ENCODE measurements around the gene CCL14. TPM values are rescaled to one million over a fixed set of nuclear protein-coding genes. Genes with fewer than 3 reads are reported as not detected.
A peak's percentile ranks its signal among the peaks of the same experiment; 100 is the strongest.

Gene CCL14
- total RNA-seq, 6 experiments from 2014 or later, result not detected

DNA sequence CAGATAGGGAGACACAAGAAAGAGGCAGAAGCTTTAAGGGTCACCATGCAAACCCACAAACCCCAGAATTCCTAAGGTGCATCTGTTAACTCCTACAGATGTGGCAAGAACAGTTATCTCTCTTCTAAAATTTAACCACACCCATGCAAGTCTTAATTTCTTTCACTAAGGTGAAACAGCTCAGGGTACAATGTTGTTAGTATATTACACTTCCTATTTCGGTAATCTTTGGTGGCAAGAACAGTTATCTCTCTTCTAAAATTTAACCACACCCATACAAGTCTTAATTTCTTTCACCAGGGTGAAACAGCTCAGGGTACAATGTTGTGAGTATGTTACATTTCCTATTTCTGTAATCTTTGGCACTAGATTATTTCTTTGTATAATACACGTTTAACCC lies 24.7 kb upstream of the CCL14 start:
- Mint-ChIP-seq H3K4me1 (ENCODE audit: low read depth) (no peaks in the 10 kb centered on the region), H3K27me3 (ENCODE audit: insufficient read depth) (peaks cover 6% of the 10 kb centered on the region), H3K36me3 (ENCODE audit: low read depth) (no peaks in the 10 kb centered on the region), H3K27ac (no peak overlapping the region), H3K9me3 (no peaks in the 10 kb centered on the region), H3K4me3 (no peak overlapping the region)
- DNase-seq, result no peak
- TF ChIP-seq, protein P1, sequence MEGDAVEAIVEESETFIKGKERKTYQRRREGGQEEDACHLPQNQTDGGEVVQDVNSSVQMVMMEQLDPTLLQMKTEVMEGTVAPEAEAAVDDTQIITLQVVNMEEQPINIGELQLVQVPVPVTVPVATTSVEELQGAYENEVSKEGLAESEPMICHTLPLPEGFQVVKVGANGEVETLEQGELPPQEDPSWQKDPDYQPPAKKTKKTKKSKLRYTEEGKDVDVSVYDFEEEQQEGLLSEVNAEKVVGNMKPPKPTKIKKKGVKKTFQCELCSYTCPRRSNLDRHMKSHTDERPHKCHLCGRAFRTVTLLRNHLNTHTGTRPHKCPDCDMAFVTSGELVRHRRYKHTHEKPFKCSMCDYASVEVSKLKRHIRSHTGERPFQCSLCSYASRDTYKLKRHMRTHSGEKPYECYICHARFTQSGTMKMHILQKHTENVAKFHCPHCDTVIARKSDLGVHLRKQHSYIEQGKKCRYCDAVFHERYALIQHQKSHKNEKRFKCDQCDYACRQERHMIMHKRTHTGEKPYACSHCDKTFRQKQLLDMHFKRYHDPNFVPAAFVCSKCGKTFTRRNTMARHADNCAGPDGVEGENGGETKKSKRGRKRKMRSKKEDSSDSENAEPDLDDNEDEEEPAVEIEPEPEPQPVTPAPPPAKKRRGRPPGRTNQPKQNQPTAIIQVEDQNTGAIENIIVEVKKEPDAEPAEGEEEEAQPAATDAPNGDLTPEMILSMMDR (IDR thresholded peaks at IDR 0.05), result no peak

DNA sequence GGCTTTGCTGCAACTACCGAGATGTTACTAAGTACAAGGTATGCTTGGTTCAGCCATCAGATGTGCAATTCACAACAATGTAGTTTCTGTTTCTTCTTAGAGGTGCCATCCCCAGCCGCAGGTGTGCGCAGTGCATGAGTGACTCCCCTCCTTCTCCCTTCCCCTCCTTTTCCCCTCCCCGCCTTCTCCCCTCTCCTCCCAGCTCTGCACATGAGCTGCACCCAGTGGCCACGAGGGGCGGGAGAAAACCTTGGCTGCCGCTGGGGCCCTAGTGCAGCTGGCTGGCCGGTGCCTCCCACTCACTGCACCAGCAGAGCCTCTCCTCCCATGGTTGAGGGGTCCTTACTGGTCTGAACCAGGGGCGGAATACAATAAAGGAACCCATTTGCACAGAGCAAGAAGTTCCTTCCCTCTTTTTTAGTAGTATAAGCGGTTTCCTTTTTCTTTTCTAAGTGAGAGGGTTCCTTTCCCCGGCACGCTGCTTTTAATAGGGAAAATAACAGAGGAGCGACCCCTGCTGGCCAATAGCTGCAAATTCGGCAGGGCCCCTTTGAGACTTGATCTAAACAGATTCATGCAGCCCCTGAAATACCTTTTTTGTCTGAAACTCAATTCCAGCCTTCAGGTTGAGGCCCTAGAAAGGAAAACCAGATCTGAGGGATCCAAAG lies 22.6 kb upstream of the CCL14 start:
- Mint-ChIP-seq H3K4me3 (no peak overlapping the region), H3K4me1 (ENCODE audit: low read depth) (no peaks in the 10 kb centered on the region), H3K36me3 (ENCODE audit: low read depth) (no peaks in the 10 kb centered on the region), H3K27ac (no peak overlapping the region), H3K9me3 (no peaks in the 10 kb centered on the region), H3K27me3 (ENCODE audit: insufficient read depth) (peaks cover 4% of the 10 kb centered on the region)
- TF ChIP-seq, protein P1 (IDR thresholded peaks at IDR 0.05), result peak; percentile 83
- no peak for DNase-seq

DNA sequence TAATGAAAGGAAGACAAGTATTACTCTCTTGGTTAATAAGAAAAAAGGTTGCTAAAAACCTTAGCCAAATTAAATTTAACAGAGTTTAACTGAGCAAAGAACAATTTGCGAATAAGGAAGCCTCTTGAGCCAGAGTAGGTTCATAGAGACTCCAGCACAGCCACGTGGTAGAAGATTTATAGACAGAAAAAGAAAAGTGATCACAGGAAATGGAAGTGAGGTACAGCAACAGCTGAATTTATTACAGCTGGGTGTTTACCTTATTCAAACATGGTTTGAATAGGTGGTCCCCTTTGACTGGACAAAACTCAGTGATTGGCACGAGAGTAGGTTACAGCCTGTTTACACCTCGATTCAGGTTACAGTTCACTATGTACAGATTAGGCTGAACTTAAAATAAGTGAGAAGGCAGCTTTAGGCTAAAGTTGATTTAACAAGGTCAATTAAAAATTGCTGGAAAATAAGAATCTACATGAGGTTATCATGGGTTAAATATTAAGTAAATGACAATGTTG lies 18.1 kb upstream of the CCL14 start:
- H3K4me3 Mint-ChIP-seq, result no peak overlapping the region
- H3K36me3 Mint-ChIP-seq (ENCODE audit: low read depth), result no peaks in the 10 kb centered on the region
- DNase-seq, result no peak
- H3K27ac Mint-ChIP-seq, result no peak overlapping the region
- H3K27me3 Mint-ChIP-seq (ENCODE audit: insufficient read depth), result peaks cover 5% of the 10 kb centered on the region
- TF ChIP-seq, protein P1 (IDR thresholded peaks at IDR 0.05), result no peak
- no peaks in the 10 kb centered on the region for H3K4me1 Mint-ChIP-seq (ENCODE audit: low read depth)
- H3K9me3 Mint-ChIP-seq, result no peaks in the 10 kb centered on the region

DNA sequence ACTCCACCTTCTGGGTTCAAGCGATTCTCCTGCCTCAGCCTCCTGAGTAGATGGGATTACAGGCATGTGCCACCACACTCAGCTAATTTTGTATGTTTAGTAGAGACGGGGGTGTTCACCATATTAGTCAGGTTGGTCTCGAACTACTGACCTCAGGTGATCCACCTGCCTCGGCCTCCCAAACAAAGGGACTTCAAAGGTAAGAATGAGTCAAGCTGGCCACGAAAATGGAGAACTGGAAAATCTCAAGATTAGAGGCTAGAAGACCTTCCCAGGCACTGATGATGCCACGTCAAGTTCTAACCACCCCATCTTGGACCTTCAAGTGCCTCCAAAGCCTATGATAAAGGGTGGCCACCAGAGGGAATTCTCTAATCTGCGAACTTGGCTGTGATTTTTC lies 16.1 kb upstream of the CCL14 start:
- no peak overlapping the region for H3K27ac Mint-ChIP-seq
- DNase-seq, result no peak
- no peaks in the 10 kb centered on the region for H3K4me1 Mint-ChIP-seq (ENCODE audit: low read depth)
- H3K4me3 Mint-ChIP-seq, result no peak overlapping the region
- TF ChIP-seq, protein P1 (IDR thresholded peaks at IDR 0.05), result peak; percentile 10; the same call in 1 of the 2 replicates
- no peaks in the 10 kb centered on the region for H3K36me3 Mint-ChIP-seq (ENCODE audit: low read depth)
- peaks cover 5% of the 10 kb centered on the region for H3K27me3 Mint-ChIP-seq (ENCODE audit: insufficient read depth)
- H3K9me3 Mint-ChIP-seq, result no peaks in the 10 kb centered on the region

DNA sequence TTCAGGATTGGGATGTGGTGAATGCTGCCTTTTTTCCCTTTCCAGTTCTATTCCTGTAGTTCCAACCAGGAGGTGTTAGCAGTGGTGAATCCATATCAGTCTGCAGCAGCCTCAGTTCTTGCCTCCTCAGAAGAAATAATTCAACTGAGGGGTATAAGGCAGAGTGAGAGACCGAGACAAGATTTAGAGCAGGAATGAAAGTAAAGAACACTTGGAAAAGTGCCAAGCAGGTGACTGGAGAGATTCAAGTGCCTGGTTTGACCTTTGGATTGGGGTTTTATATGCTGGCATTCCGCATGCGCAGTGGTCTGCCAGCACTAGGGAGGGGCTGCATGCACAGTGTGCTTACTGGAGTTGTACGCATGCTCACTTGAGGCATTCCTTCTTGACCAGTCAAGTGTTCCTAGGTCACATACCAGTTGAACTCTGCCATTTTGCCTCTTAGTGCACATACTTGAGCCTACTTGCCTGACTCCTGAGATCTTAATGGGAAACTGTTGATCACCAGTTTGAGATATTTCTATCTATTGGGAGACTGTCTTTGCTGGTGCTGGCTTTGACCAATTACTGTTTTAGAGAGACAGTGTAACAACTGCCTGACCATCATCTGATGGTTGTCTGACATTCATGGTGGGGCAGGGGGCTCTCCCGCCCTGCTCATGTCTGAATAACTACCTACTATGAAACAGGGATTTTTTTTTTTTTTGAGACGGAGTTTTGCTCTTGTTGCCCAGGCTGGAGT lies 15.5 kb upstream of the CCL14 start:
- Mint-ChIP-seq H3K9me3 (no peaks in the 10 kb centered on the region), H3K4me3 (no peak overlapping the region), H3K4me1 (ENCODE audit: low read depth) (no peaks in the 10 kb centered on the region), H3K27me3 (ENCODE audit: insufficient read depth) (peaks cover 7% of the 10 kb centered on the region), H3K36me3 (ENCODE audit: low read depth) (no peaks in the 10 kb centered on the region), H3K27ac (no peak overlapping the region)
- no peak for DNase-seq
- TF ChIP-seq, protein P1 (IDR thresholded peaks at IDR 0.05), result no peak

All from HFFc6 (cell line).